Prostate gland (tissue), 2 donors: ENCODE results near the gene RAB5B.

Experiments
- CTCF ChIP-seq, 4 experiments: fragments of 200-600 bp in 2 of 4; fragments of 450-650 bp in 2 of 4; sonication (generic) in 2 of 4; IDR thresholded peaks; 1 replicate in 3 of 4; 2 replicates in 1 of 4; pipeline ENCODE4 v1.5.1; 2016 to 2019; ENCODE audit warnings: antibody characterized with exemption in 4 of 4, mild to moderate bottlenecking in 2 of 4, moderate library complexity in 2 of 4
- POLR2A ChIP-seq: fragments of 450-650 bp; IDR thresholded peaks from one replicate; pipeline ENCODE4 v1.6.1; 2016; ENCODE audit warnings: antibody characterized with exemption, mild to moderate bottlenecking
- POLR2AphosphoS5 ChIP-seq: sonication (generic); formaldehyde crosslinking; IDR thresholded peaks from one replicate; pipeline ENCODE4 v1.6.1; 2017; ENCODE audit warnings: antibody characterized with exemption

- TF ChIP-seq CTCF (IDR thresholded peaks at IDR 0.05) (no peak), POLR2A (no peak), POLR2AphosphoS5 (no peak)
Observed at GRCh38 chr12:55938826-55939501, 34.9 kb upstream of the RAB5B start.
